Fibroblast of skin of back (primary cell): ENCODE measurements around the gene KCNAB1.

ENCODE experiments used
- DNase-seq: peaks from one replicate; pipeline ENCODE4 v3.0.0-alpha.2; 2013

KCNAB1 gene

DNA sequence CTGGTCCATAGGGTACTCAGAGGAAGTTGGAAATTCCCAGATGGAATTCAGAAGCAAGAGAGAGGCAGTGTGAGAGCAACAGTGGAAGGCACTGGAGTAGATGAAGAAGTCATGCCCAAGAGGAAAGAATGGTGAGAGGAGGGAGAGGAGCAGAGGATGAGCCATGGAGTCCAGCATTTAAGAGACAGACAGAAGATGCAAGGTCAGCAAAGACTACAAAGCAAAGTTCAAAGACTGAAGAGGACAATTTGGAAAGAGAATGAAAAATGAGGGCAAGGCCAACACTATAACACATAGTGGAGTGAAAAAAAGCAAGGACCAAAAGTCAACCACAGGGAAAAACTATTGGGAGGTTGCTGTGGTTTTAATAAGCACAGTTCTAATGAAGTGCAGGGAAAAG, 255.8 kb downstream of the KCNAB1 start:
- no peak for DNase-seq

DNA sequence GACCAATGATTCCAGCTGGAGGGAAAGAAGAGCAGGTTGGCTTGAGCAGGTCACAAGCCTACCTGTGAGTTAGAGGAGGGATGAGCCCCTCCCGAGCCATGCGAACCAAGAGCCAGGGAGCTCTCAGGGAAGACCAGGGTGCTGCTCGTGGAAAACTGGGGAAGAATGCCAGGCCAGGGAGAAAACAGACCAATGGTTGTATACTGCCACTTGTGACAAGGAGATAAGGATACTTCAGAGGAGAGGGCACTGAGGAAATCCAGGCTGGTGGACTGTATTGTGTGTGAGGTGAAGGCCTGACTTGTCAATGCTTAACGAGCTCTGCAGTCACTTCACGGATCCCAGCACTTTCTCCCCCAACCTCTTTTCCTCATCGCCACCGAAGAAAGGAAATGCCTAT, 256.9 kb downstream of the KCNAB1 start:
- no peak for DNase-seq

DNA sequence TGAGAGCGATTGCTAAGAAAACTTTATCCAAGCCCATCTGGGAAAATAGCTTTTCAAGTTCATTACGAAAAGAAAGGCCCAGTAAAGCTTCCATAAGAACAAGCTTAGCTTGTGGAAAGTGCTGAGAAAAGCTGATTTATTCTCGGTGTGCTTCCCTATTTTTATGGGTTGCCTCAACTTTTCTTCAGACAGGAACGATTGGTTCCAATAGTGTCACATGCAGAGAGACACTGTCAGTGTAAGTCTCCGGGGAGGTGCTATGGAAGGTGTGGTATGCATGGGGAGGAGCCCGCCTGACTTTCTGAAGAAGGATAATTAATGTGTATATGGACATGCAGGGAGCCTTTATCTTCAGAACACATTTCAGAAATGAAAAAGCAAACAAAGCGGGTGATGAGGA, 257.3 kb downstream of the KCNAB1 start:
- no peak for DNase-seq

DNA sequence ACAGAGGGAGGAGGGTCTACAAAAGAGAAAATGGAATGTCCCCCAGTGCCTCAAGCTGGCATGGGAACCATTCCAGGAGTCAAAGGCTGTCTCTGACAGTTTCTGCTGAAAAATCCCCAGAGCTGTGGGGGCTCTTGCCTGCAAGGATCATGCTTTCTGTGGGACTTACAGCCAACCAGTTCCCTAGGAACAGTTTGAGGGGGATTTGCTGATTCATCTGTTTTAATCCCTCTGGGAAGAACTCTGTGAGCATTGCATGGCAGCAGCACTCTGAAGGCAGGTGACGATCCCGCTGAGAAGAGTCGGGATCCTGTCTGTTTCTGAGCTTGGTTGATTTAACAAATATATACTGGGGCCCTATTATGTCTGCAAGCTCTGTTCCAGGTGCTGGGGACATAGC, 258.5 kb downstream of the KCNAB1 start:
- DNase-seq = no peak

DNA sequence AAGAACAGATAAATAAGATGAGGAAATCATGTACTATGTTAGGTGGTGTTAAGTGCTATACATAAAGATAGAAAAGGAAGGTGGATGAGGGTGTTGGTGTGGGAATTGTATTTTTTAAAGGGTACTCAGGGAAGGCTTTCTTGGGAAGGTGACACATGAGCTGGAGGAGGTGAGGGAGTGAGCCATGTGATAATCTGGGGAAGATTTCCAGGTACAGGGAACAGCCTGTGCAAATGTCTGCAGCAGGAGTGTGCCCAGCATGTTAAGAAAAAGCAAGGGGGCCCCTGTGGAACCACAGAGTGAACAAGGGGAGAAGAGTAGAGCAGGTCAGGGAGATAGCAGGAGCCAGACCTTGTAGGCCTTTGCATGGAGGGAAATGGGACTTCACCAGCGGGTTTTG, 258.9 kb downstream of the KCNAB1 start:
- no peak for DNase-seq

DNA sequence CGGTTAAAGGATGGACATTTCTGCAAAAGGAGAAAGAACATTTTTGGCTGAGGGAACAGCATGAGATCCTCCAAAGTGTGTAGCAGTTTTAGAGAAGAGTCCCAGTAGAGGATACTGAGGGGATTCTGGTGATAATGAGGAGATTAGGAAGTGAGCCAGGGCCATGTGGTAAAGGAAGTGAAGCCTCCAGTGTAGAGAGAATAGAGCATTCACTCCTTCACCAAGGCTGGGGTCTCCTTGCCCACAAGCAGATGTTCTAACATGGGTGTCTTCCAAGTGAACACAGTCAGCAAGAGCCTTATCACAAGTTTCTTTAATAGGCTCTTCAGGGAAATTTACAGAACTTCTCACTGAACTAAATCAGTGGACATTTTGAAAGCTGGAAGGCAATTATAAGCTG, 260.9 kb downstream of the KCNAB1 start:
- DNase-seq = no peak

DNA sequence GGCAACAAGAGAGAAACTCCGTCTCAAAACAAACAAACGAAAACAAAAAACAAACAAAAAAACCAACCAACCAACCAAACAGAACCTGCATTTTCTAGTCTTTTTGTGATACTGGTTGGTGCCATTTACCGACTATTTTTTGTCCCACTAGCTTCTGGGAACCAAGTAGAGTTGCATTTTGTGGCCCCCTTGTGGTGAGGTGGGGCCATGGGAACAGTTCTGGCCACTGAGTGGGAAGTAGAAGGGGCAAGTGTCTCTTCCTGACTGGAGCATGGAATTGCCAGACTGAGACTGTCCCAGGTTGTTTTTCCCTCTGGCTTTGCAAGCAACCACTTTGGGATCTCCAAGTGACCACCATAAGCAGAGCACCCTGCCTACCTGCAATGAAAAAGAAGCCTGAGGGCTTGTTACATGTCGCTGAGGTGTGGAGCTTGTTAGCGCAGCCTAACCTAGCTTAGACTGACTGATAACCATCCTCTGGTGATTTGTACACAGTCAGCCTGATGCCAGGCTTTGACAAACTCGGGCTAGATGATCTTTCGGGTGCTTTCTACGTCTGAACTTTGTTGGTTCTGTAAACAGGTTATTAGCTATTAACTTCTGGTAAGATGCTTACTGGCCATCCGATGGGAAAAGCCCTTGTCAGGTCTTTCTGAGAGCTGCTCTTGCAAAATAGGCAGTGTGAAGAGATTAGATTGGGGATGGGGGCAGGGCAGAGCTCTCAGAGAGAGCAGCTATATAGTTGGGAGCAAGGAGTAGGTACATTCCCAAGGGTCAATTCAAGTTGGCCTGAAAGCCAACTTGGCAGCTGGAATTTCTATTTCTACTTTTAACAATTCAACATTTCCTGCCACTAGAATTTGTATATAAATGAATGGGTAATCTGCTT, 262.3 kb downstream of the KCNAB1 start:
- peak; percentile 27 for DNase-seq

DNA sequence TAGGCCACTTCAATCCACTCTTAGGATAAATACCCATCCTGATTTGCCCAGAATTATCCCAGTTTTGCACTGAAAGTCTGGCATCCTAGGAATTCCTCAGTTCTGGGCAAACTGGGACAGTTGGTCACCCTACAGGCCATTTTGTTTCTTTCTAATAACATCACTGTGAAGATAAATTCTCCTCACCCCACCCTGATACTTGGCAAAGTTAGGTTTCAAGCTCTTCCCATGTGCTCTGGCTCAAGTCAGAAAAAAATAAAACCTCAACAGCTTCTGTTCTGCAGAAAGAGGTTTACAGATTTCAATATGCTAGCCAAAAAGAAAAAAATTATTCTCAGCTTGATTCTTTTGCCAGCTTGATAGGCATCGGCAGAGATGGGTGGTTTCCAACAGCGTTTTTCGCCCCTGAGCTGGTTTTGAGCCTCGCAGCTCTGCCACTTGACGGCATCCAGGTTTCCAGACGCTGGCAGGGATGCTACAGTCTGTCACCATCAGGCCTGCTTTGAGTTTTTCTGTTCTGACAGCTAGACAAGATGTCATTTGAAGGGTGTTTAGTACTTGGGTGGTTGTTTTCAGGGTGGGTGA, 263.2 kb downstream of the KCNAB1 start:
- no peak for DNase-seq

DNA sequence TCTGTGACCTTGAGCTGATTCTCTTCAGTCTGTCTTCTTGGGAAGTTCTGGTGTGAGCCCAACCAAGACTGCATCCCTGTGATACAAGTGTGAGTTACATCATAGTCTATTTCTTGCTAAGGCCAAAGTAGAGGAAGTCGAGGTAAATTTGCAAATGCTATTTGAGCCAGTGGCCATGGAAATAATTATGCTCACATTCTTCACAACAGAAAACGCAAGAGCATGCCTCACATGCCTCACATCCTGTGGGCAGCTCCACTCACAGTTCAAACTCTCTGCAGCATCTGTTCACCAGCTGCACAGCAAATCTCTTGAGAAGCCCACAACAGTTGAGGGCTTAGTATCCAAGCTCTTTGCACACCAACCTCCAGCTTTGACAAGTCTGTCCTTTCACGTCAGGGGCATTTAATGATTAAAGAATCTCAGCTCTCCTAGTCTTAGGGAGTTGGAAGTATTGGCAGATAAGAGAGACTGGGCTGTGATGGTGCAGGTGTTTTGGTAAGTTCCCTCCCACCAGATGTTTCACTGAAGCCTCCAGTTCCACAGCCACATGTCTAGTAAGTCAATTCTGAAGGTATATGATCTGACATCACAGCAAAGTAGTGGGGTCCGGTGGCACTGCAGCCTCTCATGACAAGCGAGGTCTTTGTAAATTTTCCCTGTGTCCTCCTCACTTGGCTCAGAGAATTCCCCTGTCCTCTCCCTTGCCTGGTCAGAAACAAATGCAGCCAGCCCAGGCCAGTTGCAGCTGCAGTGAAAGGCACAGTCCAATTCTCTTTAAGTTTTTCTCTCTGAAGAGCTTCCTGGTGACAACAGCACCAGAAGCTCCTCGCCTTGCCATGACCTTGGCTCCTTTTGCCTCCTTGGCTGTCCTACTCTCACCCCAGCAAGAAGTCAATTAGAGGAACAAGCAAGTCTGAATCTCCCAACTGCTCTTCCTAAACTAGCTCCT, 268.4 kb downstream of the KCNAB1 start:
- peak; percentile 78 for DNase-seq

DNA sequence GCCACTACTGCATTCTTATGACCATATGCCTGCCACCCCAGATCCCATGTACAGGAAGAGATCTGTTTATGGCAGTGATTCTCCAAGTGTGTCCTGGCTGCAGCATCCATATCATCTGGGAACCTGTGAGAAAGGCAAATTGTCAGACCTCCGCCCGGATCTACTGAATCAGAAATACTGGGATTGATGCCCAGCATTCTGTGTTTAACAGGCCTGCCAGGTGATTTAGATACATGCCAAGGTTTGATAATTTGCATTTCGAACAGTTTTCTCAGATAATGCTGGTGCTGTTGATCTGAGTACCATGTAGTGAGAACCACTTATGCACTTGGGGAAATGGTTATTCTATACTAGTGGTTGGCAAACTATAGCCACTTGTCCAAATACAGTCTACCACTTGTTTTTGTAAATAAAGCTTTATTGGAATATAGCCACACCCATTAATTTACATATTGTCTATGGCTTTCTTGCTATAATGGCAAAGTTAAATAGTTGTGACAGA, 269.1 kb downstream of the KCNAB1 start:
- no peak for DNase-seq

DNA sequence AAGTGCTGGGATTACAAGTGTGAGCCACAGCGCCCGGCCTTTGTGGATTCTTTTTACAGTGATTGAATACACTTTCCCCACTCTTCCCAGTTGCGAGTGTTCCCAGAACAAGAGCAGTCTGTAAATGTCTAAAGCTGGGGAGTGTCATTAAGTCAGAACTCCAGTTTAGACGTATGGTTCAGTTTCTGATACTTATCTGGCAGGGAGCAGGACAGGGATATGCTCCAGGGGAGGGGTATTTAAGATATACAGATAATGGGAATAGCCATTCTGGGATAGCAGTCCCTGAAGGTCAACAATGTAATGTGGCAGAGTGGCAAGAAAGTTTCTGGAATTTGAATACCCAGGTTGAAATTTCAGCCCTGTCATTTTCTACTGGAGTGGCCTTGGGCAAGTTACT, 270.5 kb downstream of the KCNAB1 start:
- DNase-seq = no peak

DNA sequence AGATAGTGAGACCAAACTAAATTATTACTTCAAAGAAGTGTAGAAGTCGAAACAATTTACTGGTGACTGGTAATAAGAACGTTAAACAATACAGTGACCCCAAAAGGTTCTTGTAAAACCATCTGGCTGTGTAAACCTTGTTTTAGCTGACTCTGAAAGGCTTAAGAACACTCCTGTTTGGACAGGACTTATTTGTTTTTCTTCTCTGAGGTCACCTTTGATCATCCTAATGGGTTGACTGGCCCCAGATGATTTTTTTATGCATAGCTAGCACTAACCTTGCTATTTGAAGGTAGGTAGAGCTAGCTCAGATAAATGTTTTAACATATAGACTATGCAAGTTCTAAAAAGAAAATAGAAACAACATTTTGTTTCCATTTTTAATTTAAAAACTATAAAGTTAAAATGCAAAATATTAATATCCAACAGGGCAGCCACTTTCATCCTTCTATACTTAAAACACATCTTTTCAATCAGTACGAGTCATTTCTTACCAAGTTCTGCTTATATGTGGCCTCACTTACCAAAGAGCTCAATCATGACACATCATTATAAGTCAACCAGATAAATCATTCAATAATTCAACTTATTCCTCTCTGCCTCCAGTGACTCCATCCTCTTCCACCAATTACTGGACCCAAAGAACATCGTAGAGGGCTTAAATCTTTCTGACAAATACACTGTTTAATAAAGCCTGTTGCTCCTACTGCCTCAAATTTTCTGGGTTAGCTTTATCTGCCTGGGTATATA, 275.8 kb downstream of the KCNAB1 start:
- no peak for DNase-seq

DNA sequence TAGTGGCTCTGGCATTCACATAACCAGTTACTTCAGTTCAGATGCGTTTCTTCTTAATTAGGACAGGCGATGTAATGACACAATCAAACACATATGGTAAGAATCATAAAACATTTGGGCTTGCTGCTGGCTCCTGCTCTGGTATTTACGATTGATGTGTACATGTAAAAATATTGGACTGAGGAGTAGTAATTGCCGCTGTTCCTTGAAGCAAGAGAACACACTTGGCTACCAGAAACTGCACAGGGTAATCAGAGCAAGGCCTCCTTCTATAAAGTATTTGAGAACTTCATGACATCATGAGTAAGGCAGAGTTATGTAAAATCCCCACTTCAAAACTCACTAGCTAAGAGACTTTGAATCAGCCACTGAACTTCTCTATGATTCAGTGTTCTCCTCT, 276.5 kb downstream of the KCNAB1 start:
- DNase-seq = no peak

DNA sequence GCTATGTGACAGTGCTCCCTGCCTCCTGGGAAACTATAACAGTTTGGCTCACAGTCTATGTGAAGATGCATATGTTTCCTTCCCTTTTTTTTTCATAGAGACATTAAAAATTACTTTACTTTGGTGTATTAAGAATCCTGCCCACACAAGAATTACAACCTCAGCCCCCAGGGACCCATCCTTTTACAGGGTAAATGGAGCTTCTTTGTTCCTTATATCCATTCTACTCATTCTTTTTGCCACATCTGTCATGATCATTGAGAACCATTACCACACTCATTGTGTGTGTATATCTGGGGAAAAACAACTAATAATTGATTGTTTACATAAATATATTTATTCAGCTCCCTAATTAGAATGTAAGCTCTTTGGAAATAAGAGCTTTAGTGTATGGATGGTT, 277.2 kb downstream of the KCNAB1 start:
- DNase-seq = no peak

DNA sequence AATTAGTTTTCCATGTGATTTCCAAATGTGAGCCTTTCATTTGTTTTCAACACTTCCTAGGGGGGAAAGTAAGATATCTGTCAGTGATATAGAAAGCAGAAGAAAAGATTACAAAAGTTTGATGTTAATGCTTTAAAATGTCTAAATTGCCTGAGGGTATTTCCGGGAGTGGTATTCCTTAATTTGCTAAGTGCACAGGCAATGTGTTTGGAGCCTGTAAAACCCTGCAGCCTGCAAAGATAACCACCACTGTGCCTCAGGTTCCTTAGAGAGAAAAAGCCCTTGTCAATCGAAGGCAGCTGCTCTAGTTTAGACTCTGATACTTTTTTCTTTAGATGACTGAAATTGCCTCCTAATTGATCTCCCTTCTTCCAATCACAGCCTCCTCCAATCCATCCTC, 279.7 kb downstream of the KCNAB1 start:
- no peak for DNase-seq

DNA sequence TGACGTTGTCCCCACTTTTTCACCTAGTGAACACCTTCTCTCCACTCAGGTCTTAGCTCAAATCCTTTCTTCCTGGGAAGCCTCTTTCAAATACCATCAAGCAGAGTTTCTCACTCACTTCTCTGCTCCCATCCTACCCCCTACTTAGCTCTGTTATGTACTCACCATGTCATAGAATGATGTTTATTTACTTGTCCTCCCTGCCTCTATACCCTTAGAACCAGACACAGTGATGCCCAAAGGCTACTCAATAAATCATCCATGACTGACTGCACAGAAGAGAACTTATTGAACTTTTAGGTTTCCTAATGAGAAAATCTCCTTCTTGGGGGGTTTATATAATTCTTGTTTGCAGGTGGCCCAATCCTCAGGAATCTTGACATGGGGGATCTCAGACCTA, 280.4 kb downstream of the KCNAB1 start:
- DNase-seq = no peak

DNA sequence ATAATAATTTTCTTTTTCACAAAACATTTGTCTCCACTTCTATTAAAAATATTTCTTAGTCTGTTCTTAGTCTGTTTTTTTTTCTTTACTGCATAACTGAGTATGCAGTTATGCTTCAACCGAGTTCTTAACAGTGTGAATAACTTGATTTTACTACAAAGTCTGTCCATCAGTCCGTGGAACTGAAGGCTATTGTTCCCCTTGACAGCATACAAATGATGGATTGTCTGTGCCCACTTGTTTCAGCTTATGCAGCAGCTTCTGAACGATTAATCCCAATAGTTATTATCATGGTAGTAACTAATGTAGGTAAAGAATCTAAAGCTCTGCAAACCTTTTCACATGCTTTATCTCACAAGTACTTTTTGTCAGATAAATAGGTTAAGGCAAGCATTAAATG, 283.8 kb downstream of the KCNAB1 start:
- DNase-seq = no peak

DNA sequence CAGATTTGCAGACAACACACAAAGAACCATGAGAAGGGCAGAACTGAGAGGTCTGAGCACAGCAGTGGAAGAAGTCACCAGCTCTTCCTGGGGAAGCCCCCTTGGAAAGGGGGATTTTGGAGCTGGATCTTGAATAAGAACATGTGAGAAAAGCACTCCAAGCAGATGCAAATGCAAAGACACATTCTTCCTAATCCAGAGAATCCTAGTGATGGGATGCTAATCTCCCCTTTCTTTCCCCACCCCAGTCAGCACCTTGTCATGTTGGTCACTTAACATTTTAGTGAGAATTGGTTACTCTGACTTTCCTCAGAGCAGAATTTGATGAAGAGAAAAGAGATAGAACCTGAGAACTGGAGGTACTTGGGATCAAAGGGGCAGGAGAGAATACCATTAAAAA, 286.0 kb downstream of the KCNAB1 start:
- DNase-seq = no peak

DNA sequence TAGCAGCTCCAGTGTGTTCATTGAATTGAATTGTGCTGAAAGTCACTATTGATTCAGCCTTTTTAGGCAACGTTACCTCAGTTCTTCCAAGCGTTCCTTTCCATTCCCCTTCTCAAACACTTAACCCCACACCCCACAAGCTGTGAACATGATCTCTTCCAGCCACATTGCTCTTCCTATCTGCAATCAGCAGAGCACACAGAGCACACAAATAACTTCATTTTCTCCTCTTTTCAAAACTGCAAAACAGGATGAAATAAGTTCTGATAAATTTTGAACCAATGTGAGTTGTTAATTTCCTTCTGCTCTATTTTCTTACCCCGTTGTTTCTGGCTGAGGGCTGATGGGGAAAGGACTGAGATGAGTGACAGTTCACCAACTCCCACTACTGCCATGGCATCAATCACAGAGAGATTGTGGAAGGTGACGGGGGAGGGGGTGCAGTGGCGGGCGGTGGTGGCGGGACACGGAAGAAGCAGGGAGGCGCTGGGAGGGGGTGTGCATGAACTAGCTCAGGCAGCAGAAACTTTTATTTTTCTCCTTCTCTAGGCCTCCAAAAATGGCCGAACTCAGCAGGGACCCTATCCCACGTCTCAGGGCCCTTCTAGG, 287.3 kb downstream of the KCNAB1 start:
- no peak for DNase-seq

DNA sequence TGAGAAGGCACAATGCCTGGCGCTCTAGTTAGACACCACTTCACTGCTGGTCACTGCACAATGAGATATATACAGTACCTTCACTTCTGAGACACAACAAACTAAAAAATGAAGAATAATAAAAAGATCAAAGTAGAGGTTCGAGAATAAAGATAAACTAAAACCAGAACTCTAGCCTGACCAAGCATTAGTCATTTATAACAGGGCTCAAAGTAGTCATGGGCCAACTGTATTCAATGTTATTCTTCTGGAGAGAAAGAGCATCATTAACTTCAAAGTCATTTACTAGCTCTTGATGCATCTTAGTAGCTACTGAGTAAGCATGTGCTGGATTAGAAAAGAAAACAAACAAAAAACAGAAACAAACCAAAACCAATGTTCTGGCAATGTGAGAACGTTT, 289.3 kb downstream of the KCNAB1 start:
- no peak for DNase-seq

DNA sequence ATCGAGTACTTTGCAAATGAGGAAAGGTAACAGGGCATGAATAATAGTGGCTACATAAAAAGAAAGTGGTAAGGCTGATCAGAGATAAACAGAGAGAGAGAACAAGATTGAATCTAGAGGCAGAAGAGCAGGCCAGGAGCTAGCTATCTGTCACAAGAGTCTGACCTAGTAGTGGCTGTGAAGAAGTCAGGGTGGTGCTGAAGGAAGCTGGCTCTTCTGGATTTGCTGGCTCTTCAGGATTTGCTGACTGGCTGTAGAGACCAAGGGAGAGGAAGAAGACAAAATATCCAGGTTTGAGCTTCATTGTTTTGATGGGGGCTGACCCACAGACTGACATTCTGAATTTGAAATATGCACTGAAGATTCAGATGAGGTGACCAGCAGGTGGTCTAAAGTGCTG, 292.2 kb downstream of the KCNAB1 start:
- no peak for DNase-seq
